Trophoblast cell (in vitro differentiated cells and primary cell): ENCODE data around the gene BICD1.

Source experiments
- DNase-seq, 2 donors: peaks; one replicate each; pipeline ENCODE4 v3.0.0-alpha.2; 2016
- H2AFZ ChIP-seq: 2 replicates; pipeline ENCODE4 v1.6.1; 2013; ENCODE audit warnings: low read length, moderate library complexity, mild to moderate bottlenecking; ENCODE audit not compliant: insufficient read depth, poor library complexity
- H2AK5ac ChIP-seq: 2 replicates; pipeline ENCODE4 v1.6.1; 2013; ENCODE audit warnings: mild to moderate bottlenecking, low read length
- H2BK120ac ChIP-seq: 2 replicates; pipeline ENCODE4 v1.6.1; 2013; ENCODE audit warnings: low read length, mild to moderate bottlenecking, moderate library complexity; ENCODE audit not compliant: insufficient read depth, poor library complexity
- H2BK12ac ChIP-seq: 2 replicates; pipeline ENCODE4 v1.6.1; 2013; ENCODE audit warnings: mild to moderate bottlenecking, low read length, moderate library complexity
- H2BK5ac ChIP-seq: 2 replicates; pipeline ENCODE4 v1.6.1; 2013; ENCODE audit warnings: low read length, low read depth, moderate library complexity, mild to moderate bottlenecking; ENCODE audit not compliant: poor library complexity
- H3K14ac ChIP-seq: 2 replicates; pipeline ENCODE4 v1.6.1; 2013; ENCODE audit warnings: mild to moderate bottlenecking, low read length
- H3K18ac ChIP-seq: 2 replicates; pipeline ENCODE4 v1.6.1; 2013; ENCODE audit warnings: mild to moderate bottlenecking, low read length
- H3K23ac ChIP-seq: 2 replicates; pipeline ENCODE4 v1.6.1; 2013; ENCODE audit warnings: low read length
- H3K27ac ChIP-seq: 2 replicates; pipeline ENCODE4 v1.5.1; 2013; ENCODE audit warnings: low read depth, mild to moderate bottlenecking, inconsistent platforms, low read length, moderate library complexity
- H3K27me3 ChIP-seq: 2 replicates; pipeline ENCODE4 v1.6.1; 2013; ENCODE audit warnings: inconsistent platforms, mild to moderate bottlenecking, low read length, moderate library complexity; ENCODE audit not compliant: insufficient read depth
- H3K36me3 ChIP-seq, 2 experiments: 1 replicate in 1 of 2; 2 replicates in 1 of 2; pipeline ENCODE4 v1.6.1; 2013; ENCODE audit warnings: low read length in 2 of 2, mild to moderate bottlenecking in 2 of 2, moderate library complexity in 1 of 2; ENCODE audit not compliant: insufficient read depth in 2 of 2, control insufficient read depth in 1 of 2
- H3K4ac ChIP-seq: 2 replicates; pipeline ENCODE4 v1.6.1; 2013; ENCODE audit warnings: low read depth, mild to moderate bottlenecking, low read length, moderate library complexity
- H3K4me1 ChIP-seq, 2 experiments: 1 replicate in 1 of 2; 2 replicates in 1 of 2; pipeline ENCODE4 v1.6.1; 2013; ENCODE audit warnings: low read length in 2 of 2, mild to moderate bottlenecking in 2 of 2, moderate library complexity in 1 of 2; ENCODE audit not compliant: insufficient read depth in 2 of 2, control insufficient read depth in 1 of 2
- H3K4me2 ChIP-seq: 2 replicates; pipeline ENCODE4 v1.6.1; 2013; ENCODE audit warnings: inconsistent platforms, mild to moderate bottlenecking, low read length, moderate library complexity
- H3K4me3 ChIP-seq: 2 replicates; pipeline ENCODE4 v1.5.1; 2013; ENCODE audit warnings: mild to moderate bottlenecking, low read depth, low read length, inconsistent platforms
- H3K79me1 ChIP-seq: one replicate; pipeline ENCODE4 v1.6.1; 2013; ENCODE audit warnings: low read length
- H3K79me2 ChIP-seq: 2 replicates; pipeline ENCODE4 v1.6.1; 2013; ENCODE audit warnings: low read length, mild to moderate bottlenecking; ENCODE audit not compliant: control insufficient read depth, insufficient read depth, poor library complexity
- H3K9ac ChIP-seq: 2 replicates; pipeline ENCODE4 v1.6.1; 2013; ENCODE audit warnings: mild to moderate bottlenecking, low read length
- H3K9me3 ChIP-seq: 2 replicates; pipeline ENCODE4 v1.6.1; 2013; ENCODE audit warnings: low read depth, mild to moderate bottlenecking, control low read depth, inconsistent platforms, low read length; ENCODE audit not compliant: insufficient read depth
- H4K12ac ChIP-seq: 2 replicates; pipeline ENCODE4 v1.6.1; 2013; ENCODE audit warnings: low read depth, mild to moderate bottlenecking, low read length, moderate library complexity
- H4K8ac ChIP-seq: 2 replicates; pipeline ENCODE4 v1.6.1; 2013; ENCODE audit warnings: low read depth, mild to moderate bottlenecking, low read length, moderate library complexity
- H4K91ac ChIP-seq: one replicate; pipeline ENCODE4 v1.6.1; 2013; ENCODE audit warnings: low read depth, mild to moderate bottlenecking, low read length, moderate library complexity
- WGBS: extraction: QIAGEN DNeasy Blood & Tissue Kit; methylation state at CpG from one replicate; pipeline ENCODE4 v1.1.7; 2013; ENCODE audit warnings: missing lambda C conversion rate; ENCODE audit not compliant: insufficient read length, insufficient coverage; ENCODE audit errors: extremely low coverage; 5-methylcytosine and 5-hydroxymethylcytosine counted together

BICD1 gene

GRCh38 chr12:32395026-32395425, 288.4 kb downstream of the BICD1 start:
- Histone ChIP-seq H3K14ac (no peak overlapping the region), H2BK12ac (no peak overlapping the region), H3K4me1 (peaks cover 0 to 3% of the 10 kb centered on the region in 2 experiments), H3K79me1 (peaks cover 7% of the 10 kb centered on the region), H3K4me2 (no peak overlapping the region), H3K18ac (no peak overlapping the region), H2BK5ac (no peak overlapping the region), H3K27ac (no peak overlapping the region), H3K4me3 (no peak overlapping the region), H3K23ac (no peak overlapping the region), H3K27me3 (no peaks in the 10 kb centered on the region), H3K4ac (no peak overlapping the region), H2AFZ (no peak overlapping the region), H3K36me3 (no peaks in the 10 kb centered on the region), H3K9me3 (no peaks in the 10 kb centered on the region), H4K8ac (no peak overlapping the region), H3K9ac (no peak overlapping the region), H2BK120ac (no peak overlapping the region), H2AK5ac (no peak overlapping the region), H4K12ac (no peak overlapping the region), H4K91ac (no peak overlapping the region), H3K79me2 (peaks cover 5% of the 10 kb centered on the region)
- no peak for DNase-seq

- Histone ChIP-seq H3K4me2 (no peak overlapping the region), H3K4me1 (peaks cover 0 to 3% of the 10 kb centered on the region in 2 experiments), H4K8ac (no peak overlapping the region), H2BK120ac (no peak overlapping the region), H2BK5ac (no peak overlapping the region), H2AK5ac (no peak overlapping the region), H3K9me3 (no peaks in the 10 kb centered on the region), H3K27me3 (no peaks in the 10 kb centered on the region), H3K79me1 (peaks cover 10% of the 10 kb centered on the region), H3K4me3 (no peak overlapping the region), H3K4ac (no peak overlapping the region), H3K18ac (no peak overlapping the region), H4K12ac (no peak overlapping the region), H2AFZ (no peak overlapping the region), H3K9ac (no peak overlapping the region), H3K23ac (no peak overlapping the region), H3K14ac (no peak overlapping the region), H4K91ac (no peak overlapping the region), H3K36me3 (no peaks in the 10 kb centered on the region), H2BK12ac (no peak overlapping the region), H3K79me2 (peaks cover 5% of the 10 kb centered on the region), H3K27ac (no peak overlapping the region)
- no peak for DNase-seq
- no CpG with 5 or more reads among the region's 4 CpGs for WGBS
These were observed 291.0 kb downstream of the BICD1 start for GRCh38 chr12:32397696-32398095.

- H3K14ac ChIP-seq: no peak overlapping the region
- no peaks in the 10 kb centered on the region for H3K9me3 ChIP-seq
- no peak overlapping the region for H3K18ac ChIP-seq
- H2AK5ac ChIP-seq: no peak overlapping the region
- peaks cover 0 to 3% of the 10 kb centered on the region in 2 experiments for H3K4me1 ChIP-seq
- peaks cover 10% of the 10 kb centered on the region for H3K79me1 ChIP-seq
- no peak overlapping the region for H3K4me3 ChIP-seq
- H2BK12ac ChIP-seq: no peak overlapping the region
- peaks cover 5% of the 10 kb centered on the region for H3K79me2 ChIP-seq
- H2AFZ ChIP-seq: no peak overlapping the region
- no peak overlapping the region for H4K12ac ChIP-seq
- H2BK5ac ChIP-seq: no peak overlapping the region
- H3K23ac ChIP-seq: no peak overlapping the region
- H3K4me2 ChIP-seq: no peak overlapping the region
- no CpG with 5 or more reads among the region's 4 CpGs for WGBS
- no peak overlapping the region for H2BK120ac ChIP-seq
- no peak for DNase-seq
- no peak overlapping the region for H4K8ac ChIP-seq
- no peak overlapping the region for H3K9ac ChIP-seq
- H3K36me3 ChIP-seq: no peaks in the 10 kb centered on the region
- no peaks in the 10 kb centered on the region for H3K27me3 ChIP-seq
- H3K27ac ChIP-seq: no peak overlapping the region
- H4K91ac ChIP-seq: no peak overlapping the region
- no peak overlapping the region for H3K4ac ChIP-seq
These were observed 291.5 kb downstream of the BICD1 start for GRCh38 chr12:32398181-32398580.

GRCh38 chr12:32398816-32399369, 292.2 kb downstream of the BICD1 start:
- Histone ChIP-seq H4K8ac (no peak overlapping the region), H3K23ac (no peak overlapping the region), H3K9me3 (no peaks in the 10 kb centered on the region), H2BK120ac (no peak overlapping the region), H3K9ac (peak overlapping the region; percentile 13), H3K36me3 (no peaks in the 10 kb centered on the region), H3K4ac (no peak overlapping the region), H3K4me3 (peak overlapping the region; percentile 90), H3K14ac (peak overlapping the region; percentile 11), H4K12ac (peak overlapping the region; percentile 64), H3K79me1 (peaks cover 10% of the 10 kb centered on the region), H3K4me2 (peak overlapping the region; percentile 91), H2AFZ (peak overlapping the region; percentile 98), H2AK5ac (no peak overlapping the region), H3K79me2 (peaks cover 5% of the 10 kb centered on the region), H3K18ac (no peak overlapping the region), H3K27me3 (no peaks in the 10 kb centered on the region), H3K27ac (no peak overlapping the region), H4K91ac (peak overlapping the region; percentile 80), H3K4me1 (peaks cover 0 to 3% of the 10 kb centered on the region in 2 experiments), H2BK5ac (no peak overlapping the region), H2BK12ac (peak overlapping the region; percentile 39)
- no peak for DNase-seq
- no CpG with 5 or more reads among the region's 36 CpGs for WGBS
